ENCODE data around the gene SETDB1.
A peak's percentile ranks its signal among the peaks of the same experiment; 100 is the strongest.
"Not testable (repeated sequence)": the region's sequence is repeated elsewhere in the genome, so short reads cannot be mapped to it uniquely, and the experiment has no call there.

Gene SETDB1

DNA sequence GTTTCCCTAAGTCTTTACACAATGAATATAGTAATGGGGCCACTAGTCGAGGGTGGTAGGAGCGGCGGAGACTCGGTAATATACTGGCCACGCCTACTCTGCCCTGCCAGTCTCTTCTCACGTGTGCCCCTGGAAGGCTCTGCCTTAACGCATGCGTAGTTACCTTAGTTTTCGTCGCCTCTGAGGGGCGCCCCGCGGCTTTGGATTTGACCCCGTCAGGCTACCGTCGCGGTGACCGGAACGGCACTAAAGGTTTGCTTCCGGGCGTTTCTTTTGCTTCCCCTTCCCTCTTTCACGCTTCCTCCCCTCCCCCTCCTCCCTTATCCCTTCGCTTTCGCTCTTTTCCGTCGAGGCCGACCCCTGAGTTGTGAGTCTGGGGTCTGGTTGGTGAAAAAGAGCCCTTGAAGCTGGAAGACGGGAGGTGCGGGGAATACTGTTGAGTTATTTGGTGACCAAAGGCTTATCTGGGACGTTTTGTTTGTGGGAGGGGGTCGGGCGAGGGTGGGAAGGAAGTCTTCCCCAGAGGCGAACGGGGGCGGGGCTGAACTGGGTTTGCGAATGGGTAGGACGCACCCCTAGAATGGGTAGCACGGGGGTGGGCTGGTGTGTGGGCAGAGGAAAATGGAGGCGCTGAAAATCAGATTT lies at the start of gene SETDB1:
Gene SETDB1, plus strand, starts transcription at position 267 of the 645 bp plus-strand sequence. CDS start 1,352 bp downstream, outside the sequence.
- peak; percentile 92 for DNase-seq (ENCODE audit: low spot score)

DNA sequence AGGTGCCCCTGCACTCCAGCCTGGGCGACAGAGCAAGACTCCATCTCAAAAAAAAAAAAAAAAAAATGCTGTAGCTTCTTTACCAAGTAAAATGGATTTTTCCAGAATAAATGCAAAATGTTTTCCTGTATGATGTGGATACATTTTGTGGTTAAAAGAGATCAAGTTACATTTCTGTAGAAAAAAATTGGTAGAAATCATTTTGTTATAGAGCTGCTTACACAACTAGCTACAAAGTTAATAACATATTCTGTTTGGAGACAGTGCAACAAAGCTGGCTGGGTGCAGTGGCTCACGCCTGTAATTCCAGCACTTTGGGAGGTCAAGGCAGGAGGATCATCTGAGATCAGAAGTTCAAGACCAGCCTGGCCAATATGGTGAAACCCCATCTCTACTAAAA lies 47.2 kb upstream of the SETDB1 start:
- not testable (repeated sequence) for DNase-seq (ENCODE audit: low spot score)

DNA sequence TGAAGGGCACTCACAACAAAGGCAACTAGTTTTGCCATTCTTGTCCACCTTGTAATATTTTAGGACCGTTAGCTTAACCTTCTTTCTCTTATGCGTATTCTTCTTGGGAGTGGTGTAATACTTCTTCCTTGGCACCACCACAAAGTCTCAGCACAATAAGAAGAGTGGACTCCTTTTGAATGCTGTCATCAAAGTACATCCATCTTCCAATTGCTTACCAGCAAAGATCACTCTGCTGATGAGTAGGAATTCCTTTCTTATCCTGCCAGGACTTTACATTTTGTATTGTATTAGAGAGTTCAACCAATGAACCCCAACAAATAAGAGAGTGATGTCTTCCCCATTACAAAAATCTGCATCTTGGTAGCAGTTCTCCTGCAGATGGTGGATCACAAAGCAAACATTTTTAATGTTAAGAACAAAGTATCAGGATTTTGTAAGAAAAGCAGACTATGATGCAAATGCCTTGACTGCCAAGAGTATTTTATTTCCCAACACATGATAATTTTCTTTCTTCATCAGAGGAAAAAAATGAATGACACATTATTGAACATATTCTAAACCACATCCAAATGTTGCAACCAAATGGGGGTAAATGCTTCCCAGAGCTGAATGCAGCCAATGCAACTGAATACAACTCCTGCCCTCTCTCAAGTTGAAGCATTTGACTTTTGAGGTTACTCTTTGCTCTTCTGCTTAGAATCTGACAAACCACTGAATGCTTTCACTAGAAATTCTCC lies 44.7 kb upstream of the SETDB1 start:
- no peak for DNase-seq (ENCODE audit: low spot score)

DNA sequence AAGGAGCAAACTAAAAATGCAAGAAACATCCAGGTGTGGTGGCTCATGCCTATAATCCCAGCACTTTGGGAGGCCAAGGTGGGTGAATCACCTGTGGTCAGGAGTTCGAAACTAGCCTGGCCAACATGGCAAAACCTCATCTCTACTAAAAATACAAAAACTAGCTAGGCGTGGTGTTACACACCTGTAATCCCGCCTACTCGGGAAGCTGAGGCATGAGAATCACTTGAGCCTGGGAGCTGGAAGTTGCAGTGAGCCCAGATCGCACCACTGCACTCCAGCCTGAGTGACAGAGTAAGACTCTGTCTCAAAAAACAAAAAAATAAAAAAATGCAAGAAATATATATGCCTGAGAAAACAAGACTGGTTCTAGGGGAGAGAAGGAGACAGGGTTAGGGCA lies 43.0 kb upstream of the SETDB1 start:
- not testable (repeated sequence) for DNase-seq (ENCODE audit: low spot score)

DNA sequence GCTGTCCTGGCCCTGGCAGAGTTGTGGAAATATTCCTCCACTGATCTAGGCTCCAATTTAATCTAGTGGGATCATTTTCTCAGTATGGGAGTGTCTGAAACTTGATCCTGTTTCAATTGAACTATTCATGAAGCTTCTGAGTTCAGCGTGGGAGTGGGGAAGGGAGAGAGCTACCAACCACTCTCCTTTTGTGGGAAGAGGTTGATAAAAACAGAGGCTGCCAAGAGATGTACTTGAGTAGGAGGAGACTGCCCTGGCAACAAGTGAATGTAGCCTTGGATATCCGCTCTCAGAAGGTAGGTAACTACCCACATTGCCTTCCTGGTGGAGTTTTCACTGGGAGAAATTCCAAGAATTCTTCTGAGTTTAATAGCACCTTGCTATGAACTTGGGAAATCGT lies 39.1 kb upstream of the SETDB1 start, which contains the start of gene CTXND2:
Gene CTXND2, plus strand, starts transcription at position 119 of the 400 bp plus-strand sequence. CDS start 25,179 bp downstream, outside the sequence.
- no peak for DNase-seq (ENCODE audit: low spot score)

DNA sequence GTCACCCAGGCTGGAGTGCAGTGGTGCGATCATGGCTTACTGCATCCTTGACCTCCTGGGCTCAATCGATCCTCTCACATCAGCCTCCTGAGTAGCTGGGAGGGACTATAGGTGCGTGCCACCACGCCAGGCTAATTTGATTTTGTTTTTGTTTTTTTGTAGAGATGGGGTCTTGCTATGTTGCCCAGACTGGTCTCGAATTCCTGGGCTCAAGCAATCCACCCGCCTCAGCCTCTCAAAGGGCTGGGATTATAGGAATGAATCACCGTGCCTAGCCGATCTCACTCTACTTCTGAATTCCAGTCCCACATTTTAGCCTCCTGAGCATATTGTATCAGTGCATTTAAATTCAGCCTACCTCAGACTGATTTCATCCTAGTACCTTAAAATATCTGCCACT lies 37.4 kb upstream of the SETDB1 start:
- DNase-seq (ENCODE audit: low spot score), result no peak

DNA sequence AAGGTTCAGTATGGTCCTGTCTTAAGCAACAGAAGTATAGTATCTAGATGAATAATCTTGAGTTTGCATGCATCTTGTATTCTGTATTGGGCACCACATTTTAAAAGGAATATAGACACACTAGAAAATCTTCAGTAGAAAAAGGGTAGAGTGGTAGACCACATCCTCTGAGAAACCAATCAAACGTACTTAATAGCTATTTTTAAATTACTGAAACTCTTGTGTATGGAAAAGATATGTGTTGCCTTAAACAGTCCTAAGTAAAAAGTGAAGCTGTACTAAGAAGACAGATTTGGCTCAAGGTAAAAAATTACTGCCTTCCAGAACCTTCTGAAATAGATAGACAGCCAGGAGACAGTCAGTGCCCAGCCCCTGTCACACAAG lies 36.1 kb upstream of the SETDB1 start:
- DNase-seq (ENCODE audit: low spot score), result no peak

DNA sequence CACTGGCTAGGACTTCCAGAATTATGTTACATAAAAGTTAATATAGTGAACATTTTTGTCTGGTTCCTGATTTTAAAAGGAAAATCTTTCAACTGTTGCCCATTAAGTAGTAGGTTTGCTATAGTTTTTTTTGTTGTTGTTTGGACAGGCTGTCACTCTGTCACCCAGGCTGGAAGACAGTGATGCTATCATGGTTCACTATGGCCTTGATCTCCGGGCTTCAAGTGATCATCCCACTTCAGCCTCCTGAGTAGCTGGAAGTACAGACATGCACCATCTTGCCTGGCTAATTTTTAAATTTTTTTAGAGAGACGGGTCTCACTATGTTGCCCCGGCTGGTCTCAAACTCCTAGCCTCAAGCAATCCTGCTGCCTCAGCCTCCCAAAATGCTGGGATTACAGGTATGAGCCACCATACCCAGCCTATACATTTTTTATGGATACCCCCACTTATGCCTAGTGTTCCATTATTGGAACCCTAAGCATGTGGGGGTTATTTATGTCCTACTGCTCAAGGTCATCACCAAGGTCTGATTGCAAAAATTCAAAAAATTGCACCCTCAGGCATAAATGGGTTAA lies 32.7 kb upstream of the SETDB1 start:
- no peak for DNase-seq (ENCODE audit: low spot score)

DNA sequence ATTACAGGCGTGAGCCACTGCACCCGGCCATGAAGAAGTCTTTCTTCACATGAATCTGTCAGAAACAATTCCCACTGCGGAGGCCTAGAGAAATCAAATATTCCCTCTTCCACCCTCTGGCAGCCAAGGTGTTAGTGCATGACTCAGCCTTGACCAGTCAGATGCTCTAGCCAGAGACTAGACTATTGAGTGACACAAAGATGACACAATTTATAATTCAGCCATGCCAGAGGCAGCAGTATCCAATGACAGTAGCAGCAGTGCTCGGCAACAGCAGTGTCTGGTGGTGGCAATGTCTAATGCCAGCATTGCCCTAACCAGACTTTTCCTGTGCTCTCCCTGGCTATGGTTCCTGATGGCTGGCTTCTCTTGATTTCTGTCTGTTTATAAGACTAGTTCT lies 30.5 kb upstream of the SETDB1 start:
- DNase-seq (ENCODE audit: low spot score), result no peak

DNA sequence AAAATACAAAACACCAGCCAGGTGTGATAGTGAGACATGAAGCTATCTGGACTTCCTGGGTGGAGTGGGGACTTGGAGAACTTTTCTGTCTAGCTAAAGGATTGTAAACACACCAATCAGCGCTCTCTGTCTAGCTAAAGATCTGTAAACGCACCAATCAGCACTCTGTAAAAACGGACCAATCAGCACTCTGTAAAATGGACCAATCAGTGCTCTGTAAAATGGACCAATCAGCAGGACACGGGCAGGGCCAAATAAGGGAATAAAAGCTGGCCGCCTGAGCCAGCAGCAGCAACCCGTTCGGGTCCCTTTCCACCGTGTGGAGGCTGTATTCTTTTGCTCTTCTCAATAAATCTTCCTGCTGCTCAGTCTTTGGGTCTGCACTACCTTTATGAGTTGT lies 26.4 kb upstream of the SETDB1 start:
- DNase-seq (ENCODE audit: low spot score), result not testable (repeated sequence)

DNA sequence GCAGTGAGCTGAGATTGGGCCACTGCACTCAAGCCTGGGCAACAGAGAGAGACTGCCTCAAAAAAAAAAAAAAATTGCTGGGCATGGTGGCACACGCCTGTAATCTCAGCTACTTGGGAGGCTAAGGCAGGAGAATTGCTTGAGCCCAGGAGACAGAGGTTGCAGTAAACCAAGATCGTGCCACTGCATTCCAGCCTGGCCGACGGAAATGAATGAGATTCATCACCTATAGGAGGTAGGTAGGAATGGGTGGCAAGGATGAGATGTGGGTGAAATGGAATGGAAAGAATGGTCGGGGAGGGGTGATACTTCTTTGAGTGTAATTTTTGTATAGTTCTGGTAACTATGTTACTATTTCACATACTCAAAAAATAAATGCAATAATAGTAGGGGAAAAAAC lies 23.8 kb upstream of the SETDB1 start:
- DNase-seq (ENCODE audit: low spot score), result no peak

DNA sequence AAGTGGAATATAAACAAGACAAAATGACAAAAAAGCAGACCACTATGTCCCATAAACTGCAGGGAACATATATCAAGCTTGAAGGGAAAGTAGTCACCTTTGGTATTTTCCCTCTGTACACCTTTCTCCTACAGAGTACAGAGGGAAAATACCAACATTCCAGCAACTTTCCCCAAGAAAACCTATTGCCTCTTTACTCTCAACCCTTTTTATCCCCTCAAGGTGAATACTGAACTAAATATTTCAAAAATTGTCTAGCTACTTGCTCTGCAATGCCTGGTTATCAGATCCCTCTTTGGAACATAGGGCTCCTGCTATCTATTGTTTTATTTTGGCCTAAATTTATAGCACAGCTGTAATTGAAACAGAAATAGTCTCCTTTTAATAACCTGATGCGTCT lies 23.4 kb upstream of the SETDB1 start:
- DNase-seq (ENCODE audit: low spot score), result no peak

DNA sequence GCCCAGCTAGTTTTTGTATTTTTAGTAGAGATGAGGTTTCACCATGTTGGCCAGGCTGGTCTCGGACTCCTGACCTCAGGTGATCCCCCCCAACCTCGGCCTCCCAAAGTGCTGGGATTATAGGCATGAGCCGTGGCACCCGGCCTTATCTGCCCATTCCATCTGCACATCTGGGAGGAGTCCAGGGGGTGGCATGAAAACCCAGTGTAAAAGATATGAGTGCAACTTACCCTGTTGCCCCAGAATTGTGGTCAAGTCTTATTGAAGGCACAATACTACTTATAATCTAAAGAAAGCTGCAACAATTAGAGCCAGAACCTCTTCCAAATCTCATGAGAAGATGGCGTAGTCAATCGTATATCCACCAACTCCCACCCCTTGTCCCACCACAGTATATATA lies 20.9 kb upstream of the SETDB1 start:
- peak; percentile 21 for DNase-seq (ENCODE audit: low spot score)

DNA sequence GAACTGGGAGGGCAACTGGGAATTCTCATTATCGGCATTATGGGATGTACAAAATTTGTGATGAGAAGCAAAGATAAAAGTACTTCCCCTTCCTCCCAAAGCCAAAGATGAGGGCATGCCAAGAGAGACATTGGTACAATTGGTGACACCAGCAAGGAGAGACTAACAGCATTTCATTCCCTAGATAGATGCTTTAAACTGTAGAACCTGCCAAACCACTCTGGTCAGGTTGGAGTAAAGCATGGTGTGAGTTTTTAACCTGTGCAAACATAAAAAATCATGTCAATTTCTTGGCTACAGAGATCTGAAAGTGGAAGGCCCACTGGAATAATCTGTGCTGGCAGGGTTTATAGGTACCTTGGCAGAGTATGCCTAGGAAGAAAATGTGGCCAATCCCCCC lies 19.8 kb upstream of the SETDB1 start:
- DNase-seq (ENCODE audit: low spot score), result no peak

DNA sequence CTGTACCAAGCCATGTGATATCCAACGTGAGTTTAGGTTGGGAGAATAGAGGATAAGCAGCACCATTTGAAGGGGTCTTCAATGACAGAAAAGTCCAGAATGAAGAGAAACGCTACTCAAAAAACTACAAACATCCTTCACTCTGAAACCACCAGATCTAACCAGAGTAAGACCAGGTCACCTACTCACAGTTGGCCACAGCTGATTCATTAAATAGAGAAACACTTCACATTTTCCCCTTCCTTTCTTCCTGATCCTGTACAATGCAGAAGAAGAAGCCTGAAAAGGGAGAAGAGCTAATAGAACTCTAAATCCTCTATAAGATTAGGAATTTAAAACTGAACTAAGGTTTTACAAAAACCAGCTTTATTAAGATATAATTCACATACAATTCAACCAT lies 19.4 kb upstream of the SETDB1 start:
- DNase-seq (ENCODE audit: low spot score), result no peak

DNA sequence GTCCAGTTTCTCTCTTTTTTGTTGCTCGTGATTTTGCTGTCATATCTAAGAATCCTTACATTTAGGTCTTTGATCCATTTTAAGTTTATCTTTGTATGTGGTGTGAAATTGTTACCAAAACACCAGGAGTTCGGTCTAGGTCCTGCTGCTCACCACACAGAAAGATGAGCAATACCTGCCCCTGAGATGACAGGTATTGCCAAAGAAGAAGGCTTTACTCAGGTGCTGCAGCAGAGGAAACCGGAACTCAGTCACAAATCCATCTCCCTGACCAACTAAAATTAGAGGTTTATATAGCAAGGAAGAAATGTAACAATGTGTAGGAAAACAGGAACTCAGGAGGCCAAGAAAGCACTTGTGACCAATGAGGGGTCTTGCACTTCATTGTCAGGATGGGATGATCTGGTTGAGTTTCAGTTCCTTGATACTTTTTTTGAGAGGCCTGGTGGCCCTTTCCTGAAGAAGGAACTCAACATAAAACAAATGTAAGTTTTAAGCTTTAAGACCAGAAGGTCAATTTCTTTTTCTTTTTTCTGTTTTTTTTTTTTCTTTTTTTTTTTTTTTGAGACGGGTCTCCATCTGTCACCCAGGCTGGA lies 16.5 kb upstream of the SETDB1 start:
- no peak for DNase-seq (ENCODE audit: low spot score)

DNA sequence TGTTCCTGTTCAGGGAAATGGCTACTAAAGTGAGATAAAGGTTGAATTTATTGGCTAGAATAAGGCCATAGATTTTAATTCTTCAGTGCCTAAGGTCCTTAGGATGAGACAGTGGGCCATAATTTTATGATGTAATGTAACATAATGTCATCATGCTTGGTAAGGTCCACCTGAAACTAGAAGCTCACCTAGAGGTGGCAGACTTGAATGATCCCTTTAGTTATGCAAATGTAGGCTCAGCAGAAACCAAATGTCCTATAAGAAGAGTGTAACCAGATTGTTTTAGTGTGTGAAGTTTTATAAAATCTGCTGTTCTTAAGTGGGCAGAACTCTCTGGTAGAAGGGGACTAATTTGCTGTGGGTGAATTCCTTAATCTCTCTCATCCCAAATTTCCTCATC lies 13.5 kb upstream of the SETDB1 start:
- DNase-seq (ENCODE audit: low spot score), result no peak

DNA sequence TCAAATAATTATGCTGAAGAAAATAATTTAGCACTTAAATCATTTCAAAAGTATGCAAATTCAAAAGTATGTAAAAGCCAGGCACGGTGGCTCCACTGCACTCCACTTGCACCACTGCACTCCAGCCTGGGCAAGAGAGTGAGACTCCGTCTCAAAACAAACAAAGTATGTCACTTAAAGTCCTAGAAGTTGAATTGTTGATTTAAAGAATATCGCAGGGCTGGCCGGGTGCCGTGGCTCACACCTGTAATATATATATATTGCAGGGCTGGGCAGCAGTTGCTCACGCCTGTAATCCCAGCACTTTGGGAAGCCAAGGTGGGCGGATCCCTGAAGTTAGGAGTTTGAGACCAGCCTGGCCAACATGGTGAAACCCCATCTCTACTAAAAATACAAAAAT lies 8.8 kb upstream of the SETDB1 start:
- DNase-seq (ENCODE audit: low spot score), result no peak

DNA sequence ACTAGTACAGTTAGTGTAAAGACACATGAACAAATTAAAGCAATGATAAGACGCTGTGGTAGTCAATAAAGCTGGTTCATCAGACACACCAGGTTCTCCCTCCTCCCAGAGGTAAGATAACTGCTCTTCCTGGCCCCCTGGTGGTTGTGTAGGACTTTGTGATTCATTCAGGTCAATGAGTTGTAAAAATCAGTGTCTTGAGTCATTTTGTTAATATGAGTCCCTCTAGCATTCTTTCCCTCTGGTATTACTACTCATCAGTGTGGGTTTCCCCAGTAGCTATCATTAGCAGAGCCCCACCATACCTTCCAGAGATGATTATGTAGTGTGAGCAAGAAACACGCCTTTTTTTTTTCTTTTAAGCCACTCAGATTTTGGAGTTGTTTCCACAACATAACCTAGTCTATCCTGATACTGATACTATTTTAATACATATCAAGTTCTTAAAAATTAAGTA lies 3.6 kb upstream of the SETDB1 start:
- DNase-seq (ENCODE audit: low spot score), result peak; percentile 85

DNA sequence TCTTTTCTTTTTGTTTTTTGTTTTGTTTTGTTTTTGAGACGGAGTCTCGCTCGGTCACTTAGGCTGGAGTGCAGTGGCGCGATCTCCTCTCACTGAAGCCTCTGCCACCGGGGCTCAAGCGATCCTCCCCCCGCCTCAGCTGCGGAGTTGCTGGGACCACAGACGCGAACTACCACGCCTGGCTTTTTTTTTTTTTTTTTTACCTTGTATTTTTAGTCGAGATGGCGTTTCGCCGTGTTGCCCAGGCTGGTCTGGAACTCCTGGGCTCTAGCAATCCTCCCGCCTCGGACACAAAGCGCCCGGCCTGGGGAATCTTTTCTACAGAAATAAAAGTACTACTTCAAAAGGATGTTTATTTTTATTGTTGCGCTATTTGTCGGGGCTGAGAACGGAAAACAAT lies 1.1 kb upstream of the SETDB1 start:
- no peak for DNase-seq (ENCODE audit: low spot score)

DNA sequence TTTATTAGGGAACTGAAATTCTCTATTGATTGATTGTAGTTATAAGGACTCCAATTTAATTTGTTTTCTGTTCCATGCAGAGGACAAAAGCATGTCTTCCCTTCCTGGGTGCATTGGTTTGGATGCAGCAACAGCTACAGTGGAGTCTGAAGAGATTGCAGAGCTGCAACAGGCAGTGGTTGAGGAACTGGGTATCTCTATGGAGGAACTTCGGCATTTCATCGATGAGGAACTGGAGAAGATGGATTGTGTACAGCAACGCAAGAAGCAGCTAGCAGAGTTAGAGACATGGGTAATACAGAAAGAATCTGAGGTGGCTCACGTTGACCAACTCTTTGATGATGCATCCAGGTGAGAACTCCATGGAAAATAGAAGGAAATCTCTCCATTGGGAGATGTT lies 1.5 kb downstream of the SETDB1 start:
- DNase-seq (ENCODE audit: low spot score), result no peak

DNA sequence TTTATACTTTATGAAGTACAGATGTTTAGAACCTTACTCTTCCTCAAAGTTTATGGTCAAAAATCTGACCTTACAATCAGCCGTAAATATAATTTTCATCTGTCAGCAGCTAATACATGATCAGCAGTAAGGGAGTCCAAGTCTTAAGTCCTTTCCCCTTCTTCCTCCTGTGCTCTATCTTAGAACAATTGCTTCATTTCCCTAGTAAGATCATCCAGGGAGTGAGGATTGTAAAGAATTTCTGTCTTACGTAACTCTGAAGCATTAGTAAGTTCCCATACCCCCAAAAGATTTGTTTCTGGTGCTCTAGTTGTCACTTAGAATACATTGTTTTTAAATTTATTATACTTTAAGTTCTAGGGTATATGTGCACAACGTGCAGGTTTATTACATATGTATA lies 2.1 kb downstream of the SETDB1 start:
- no peak for DNase-seq (ENCODE audit: low spot score)

DNA sequence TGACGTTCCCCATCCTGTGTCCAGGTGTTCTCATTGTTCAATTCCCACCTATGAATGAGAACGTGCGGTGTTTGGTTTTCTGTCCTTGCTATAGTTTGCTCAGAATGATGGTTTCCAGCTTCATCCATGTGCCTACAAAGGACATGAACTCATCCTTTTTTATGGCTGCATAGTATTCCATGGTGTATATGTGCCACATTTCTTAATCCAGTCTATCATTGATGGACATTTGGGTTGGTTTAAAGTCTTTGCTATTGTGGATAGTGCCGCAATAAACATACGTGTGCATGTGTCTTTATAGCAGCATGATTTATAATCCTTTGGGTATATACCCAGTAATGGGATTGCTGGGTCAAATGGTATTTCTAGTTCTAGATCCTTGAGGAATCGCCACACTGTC lies 2.6 kb downstream of the SETDB1 start:
- not testable (repeated sequence) for DNase-seq (ENCODE audit: low spot score)
